ENCODE data around the gene LRRC1. TPM values are rescaled to one million over a fixed set of nuclear protein-coding genes. Genes with fewer than 3 reads are reported as not detected.
A peak's percentile ranks its signal among the peaks of the same experiment; 100 is the strongest.

LRRC1 gene
- total and polyA plus RNA-seq, 2 experiments from 2014 or later, result 11.3 to 16.6 TPM

GRCh38 chr6:53918854-53919510 lies 124.2 kb downstream of the LRRC1 start:
- peaks cover 28% of the 10 kb centered on the region for H3K4me1 Mint-ChIP-seq
- ATAC-seq (peak; percentile 34; the same call in 2 of the 3 replicates), DNase-seq (ENCODE audit: low spot score) (no peak)
- no peaks in the 10 kb centered on the region for H3K9me3 Mint-ChIP-seq
- no peaks in the 10 kb centered on the region for H4K20me1 ChIP-seq (replicated peaks; ENCODE audit: insufficient read depth)
- no peaks in the 10 kb centered on the region for H3K27me3 Mint-ChIP-seq (ENCODE audit: insufficient read depth, low read depth, poor library complexity)
- H3K4me2 ChIP-seq, result no peak overlapping the region
- no peaks in the 10 kb centered on the region for H3K79me2 ChIP-seq (replicated peaks; ENCODE audit: insufficient read depth)
- H2AFZ ChIP-seq, result no peak overlapping the region
- H3K4me1 ChIP-seq (ENCODE audit: insufficient read depth), result peaks cover 29% of the 10 kb centered on the region
- TF ChIP-seq EZH2 (IDR thresholded peaks at IDR 0.05; ENCODE audit: low read depth, unreplicated experiment) (no peak), ZNF114 (CRISPR knock-in tag; IDR thresholded peaks at IDR 0.05) (no peak), ZNF462 (CRISPR knock-in tag; IDR thresholded peaks at IDR 0.05) (no peak), ZNF331 (CRISPR knock-in tag; IDR thresholded peaks at IDR 0.05; ENCODE audit: low read depth) (no peak), STAT1 (IDR thresholded peaks at IDR 0.05; ENCODE audit: unreplicated experiment) (no peak), CTCF (conservative IDR thresholded peaks at IDR 0.05; ENCODE audit: low read depth in 2 of 2) (no peak), ETS1 (IDR thresholded peaks at IDR 0.05) (no peak), POLR2AphosphoS5 (IDR thresholded peaks at IDR 0.05; ENCODE audit: low read depth) (no peak), REST (IDR thresholded peaks at IDR 0.05; ENCODE audit: unreplicated experiment) (no peak), CREB1 (CRISPR knock-in tag; IDR thresholded peaks at IDR 0.05; ENCODE audit: low read depth) (no peak), NANOG (IDR thresholded peaks at IDR 0.05; ENCODE audit: borderline replicate concordance) (no peak), EZH2phosphoT487 (IDR thresholded peaks at IDR 0.05; ENCODE audit: unreplicated experiment) (no peak), JUNB (IDR thresholded peaks at IDR 0.05; ENCODE audit: unreplicated experiment) (no peak)
- no peaks in the 10 kb centered on the region for H3K27me3 ChIP-seq (ENCODE audit: insufficient read depth)
- no peaks in the 10 kb centered on the region for H3K36me3 ChIP-seq (ENCODE audit: insufficient read depth)
- peaks cover 10% of the 10 kb centered on the region; the same call in 1 of the 3 replicates for H3K36me3 Mint-ChIP-seq (ENCODE audit: low read depth)
- no peak overlapping the region for H3K4me3 Mint-ChIP-seq
- H3K27ac Mint-ChIP-seq, result no peak overlapping the region
- no peaks in the 10 kb centered on the region for H3K9me2 ChIP-seq (ENCODE audit: insufficient read depth)
- H3K4me3 ChIP-seq, result no peak overlapping the region
- no peaks in the 10 kb centered on the region for H3F3A ChIP-seq (replicated peaks; ENCODE audit: low read depth)
- no peak overlapping the region for H3K27ac ChIP-seq (ENCODE audit: low read depth)
